ENCODE data around the gene ARL5A. TPM values are rescaled to one million over a fixed set of nuclear protein-coding genes. Genes with fewer than 3 reads are reported as not detected.

ARL5A gene
- total and polyA plus RNA-seq, 9 of the 15 experiments (the other 6 are each of a cell fraction or from before 2014, with no cell fraction given): 16.3 to 117 (median 88.4) TPM

DNA sequence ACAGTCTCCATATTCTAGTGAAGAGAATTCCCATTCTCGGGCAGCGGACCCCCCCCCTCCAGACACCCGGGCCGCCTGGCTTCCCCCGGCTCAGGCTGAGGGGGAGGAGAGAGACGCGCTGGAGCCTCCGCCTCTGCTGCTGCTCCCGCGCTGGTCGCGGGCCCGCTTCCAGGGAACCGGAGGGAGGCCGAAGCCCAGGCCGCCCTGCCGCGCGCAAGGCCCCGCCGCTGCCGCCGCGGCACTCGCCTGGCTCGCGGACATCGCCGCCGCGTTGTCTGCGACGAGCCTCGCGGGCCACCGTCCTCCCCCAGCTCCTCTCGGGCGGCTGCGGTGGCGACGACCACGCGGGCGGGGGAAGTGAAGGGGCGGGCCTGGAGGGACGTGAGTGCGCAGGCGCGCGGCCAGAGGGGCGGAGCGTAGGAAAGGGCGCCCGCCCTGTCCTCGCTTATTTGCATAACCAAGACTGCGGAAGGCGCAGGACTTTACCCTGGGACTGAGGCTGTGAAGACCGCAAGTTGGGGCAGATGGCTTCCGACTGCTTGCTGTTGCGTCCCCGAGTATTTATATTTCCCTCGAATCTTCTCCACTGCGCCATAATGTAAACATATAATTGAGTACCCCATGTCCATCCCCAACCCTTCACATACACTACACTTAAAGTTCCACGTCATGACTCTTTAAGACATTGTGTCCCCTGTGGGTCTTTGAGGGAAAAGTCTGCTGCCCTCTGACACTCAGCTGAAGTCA, at the start of gene ARL5A (continued):
- TF ChIP-seq KLF6 (CRISPR knock-in tag; IDR thresholded peaks at IDR 0.05; ENCODE audit: borderline replicate concordance) (peak; percentile 39; the same call in 1 of the 2 replicates), FOXJ3 (CRISPR knock-in tag; IDR thresholded peaks at IDR 0.05) (no peak), ZNF76 (CRISPR knock-in tag; IDR thresholded peaks at IDR 0.05; ENCODE audit: borderline replicate concordance) (peak; percentile 77), ZFP91 (CRISPR knock-in tag; IDR thresholded peaks at IDR 0.05) (no peak), KDM5B (IDR thresholded peaks at IDR 0.05; ENCODE audit: insufficient replicate concordance, low read depth, low read length) (peak; percentile 96), CREB3L1 (IDR thresholded peaks at IDR 0.05; ENCODE audit: borderline replicate concordance, low read depth) (peak; percentile 88), RUNX1 (IDR thresholded peaks at IDR 0.05; ENCODE audit: low read depth) (no peak), ZNF175 (CRISPR knock-in tag; IDR thresholded peaks at IDR 0.05; ENCODE audit: low read depth) (peak; percentile 59; the same call in 1 of the 2 replicates), TFAP4 (CRISPR knock-in tag; IDR thresholded peaks at IDR 0.05; ENCODE audit: borderline replicate concordance) (peak; percentile 85), SPI1 (IDR thresholded peaks at IDR 0.05; ENCODE audit: borderline replicate concordance, low read depth, low read length) (peak; percentile 55), ESRRA (IDR thresholded peaks at IDR 0.05; ENCODE audit: borderline replicate concordance, low read depth) (peak; percentile 83; the same call in 1 of the 2 replicates), TSHZ1 (CRISPR knock-in tag; IDR thresholded peaks at IDR 0.05) (no peak), MED1 (CRISPR knock-in tag; IDR thresholded peaks at IDR 0.05; ENCODE audit: borderline replicate concordance) (no peak; the same call in 1 of the 2 replicates)
- TF ChIP-seq, protein P1, sequence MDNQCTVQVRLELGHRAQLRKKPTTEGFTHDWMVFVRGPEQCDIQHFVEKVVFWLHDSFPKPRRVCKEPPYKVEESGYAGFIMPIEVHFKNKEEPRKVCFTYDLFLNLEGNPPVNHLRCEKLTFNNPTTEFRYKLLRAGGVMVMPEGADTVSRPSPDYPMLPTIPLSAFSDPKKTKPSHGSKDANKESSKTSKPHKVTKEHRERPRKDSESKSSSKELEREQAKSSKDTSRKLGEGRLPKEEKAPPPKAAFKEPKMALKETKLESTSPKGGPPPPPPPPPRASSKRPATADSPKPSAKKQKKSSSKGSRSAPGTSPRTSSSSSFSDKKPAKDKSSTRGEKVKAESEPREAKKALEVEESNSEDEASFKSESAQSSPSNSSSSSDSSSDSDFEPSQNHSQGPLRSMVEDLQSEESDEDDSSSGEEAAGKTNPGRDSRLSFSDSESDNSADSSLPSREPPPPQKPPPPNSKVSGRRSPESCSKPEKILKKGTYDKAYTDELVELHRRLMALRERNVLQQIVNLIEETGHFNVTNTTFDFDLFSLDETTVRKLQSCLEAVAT (IDR thresholded peaks at IDR 0.05): peak in 1 of 2 experiments; percentile 82; a peak in 2 of 4 replicates
- TF ChIP-seq, protein P2, sequence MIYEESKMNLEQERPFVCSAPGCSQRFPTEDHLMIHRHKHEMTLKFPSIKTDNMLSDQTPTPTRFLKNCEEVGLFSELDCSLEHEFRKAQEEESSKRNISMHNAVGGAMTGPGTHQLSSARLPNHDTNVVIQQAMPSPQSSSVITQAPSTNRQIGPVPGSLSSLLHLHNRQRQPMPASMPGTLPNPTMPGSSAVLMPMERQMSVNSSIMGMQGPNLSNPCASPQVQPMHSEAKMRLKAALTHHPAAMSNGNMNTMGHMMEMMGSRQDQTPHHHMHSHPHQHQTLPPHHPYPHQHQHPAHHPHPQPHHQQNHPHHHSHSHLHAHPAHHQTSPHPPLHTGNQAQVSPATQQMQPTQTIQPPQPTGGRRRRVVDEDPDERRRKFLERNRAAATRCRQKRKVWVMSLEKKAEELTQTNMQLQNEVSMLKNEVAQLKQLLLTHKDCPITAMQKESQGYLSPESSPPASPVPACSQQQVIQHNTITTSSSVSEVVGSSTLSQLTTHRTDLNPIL (CRISPR knock-in tag; IDR thresholded peaks at IDR 0.05): no peak

Data from K562 (cell line).